ENCODE results near the gene BAIAP2.

DNA sequence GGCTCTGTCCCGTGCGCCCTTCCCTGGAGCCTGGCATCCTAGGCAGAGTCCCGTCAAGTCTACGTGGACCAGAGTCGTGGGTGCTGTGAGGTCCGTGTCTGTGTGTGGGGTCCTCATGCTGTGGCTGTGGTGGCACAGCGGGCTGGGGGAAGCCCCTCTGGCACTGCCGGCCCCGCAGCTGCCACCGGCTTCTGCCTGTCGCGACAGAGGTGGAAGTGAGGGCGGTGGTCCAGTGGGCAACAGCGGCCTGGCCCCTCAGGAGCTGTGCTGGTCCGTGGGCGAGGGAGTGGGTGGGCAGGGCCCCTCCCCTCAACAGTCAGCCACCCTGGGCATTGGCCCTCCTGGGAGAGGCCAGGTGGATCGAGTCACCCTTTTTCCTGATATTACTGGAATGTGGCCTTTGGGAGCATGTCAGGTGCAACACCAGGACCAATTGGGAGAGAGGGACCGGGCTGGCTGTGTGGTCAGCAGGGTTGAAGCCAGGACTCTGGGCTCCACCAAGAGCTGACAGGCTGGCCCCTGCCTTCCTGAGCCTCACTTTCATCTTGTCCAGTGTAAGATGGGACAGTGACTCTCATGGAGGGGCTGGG lies 11.9 kb downstream of the BAIAP2 start:
- TF ChIP-seq POLR2A (IDR thresholded peaks at IDR 0.05) (no peak), CTCF (IDR thresholded peaks at IDR 0.05 in 8 of 11, conservative IDR thresholded peaks at IDR 0.05 in 3 of 11) (no peak), POLR2AphosphoS5 (IDR thresholded peaks at IDR 0.05) (no peak)
